ENCODE results near the gene STAT1. TPM values are rescaled to one million over a fixed set of nuclear protein-coding genes. Genes with fewer than 3 reads are reported as not detected.

STAT1 gene
- total and polyA plus RNA-seq, 10 of the 15 experiments (the other 5 are each of a cell fraction or from before 2014, with no cell fraction given), result 81.8 to 398 (median 307) TPM

DNA sequence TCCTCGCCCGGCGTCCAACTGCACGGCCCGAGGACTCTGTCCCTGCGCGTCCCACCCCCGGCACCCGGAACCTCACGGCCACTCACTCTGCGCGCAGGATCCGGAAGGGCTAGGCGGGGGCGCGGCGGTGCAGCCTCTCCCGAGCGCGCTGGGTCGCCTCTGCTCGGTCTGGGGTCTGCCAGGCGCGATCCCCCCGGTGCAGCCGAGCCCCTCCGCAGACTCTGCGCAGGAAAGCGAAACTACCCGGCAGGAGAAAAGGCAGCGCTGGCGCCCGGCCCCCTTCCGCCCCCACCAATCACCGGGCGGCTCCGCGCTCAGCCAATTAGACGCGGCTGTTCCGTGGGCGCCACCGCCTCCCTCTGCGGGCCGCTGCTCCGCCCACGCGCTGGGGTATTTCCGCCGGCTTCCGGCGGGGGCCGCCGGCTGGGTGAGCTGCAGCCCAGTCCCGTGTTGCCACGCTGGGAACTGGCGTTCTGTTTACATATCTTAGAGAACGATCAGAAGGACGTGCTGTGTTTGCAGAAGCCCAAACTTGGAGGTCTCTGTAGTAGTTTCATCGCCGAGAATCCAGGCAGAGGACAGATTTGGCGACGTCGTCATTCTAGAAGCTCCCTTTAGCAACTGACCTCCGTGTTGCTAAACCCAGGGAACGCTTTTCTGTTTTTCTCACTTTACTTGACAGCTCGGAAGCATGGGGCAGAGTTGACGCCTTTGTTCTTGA lies at the start of gene STAT1 (continued):
- TF ChIP-seq MXI1 (IDR thresholded peaks at IDR 0.05; ENCODE audit: low read depth, low read length) (peak; percentile 89), DPF2 (IDR thresholded peaks at IDR 0.05) (peak; percentile 89), HCFC1 (IDR thresholded peaks at IDR 0.05; ENCODE audit: low read length) (no peak), BACH1 (IDR thresholded peaks at IDR 0.05; ENCODE audit: borderline replicate concordance) (peak; percentile 92), RFX5 (IDR thresholded peaks at IDR 0.05; ENCODE audit: low read depth, low read length) (0 out of 2 replicates have a peak, but pooled peaks have one; percentile 23), YY1 (IDR thresholded peaks at IDR 0.05; ENCODE audit: low read depth, low read length) (peak; percentile 84), ATF7 (IDR thresholded peaks at IDR 0.05; ENCODE audit: low read depth) (peak; percentile 51), CBFB (IDR thresholded peaks at IDR 0.05; ENCODE audit: low read depth) (peak; percentile 89), NFIC (IDR thresholded peaks at IDR 0.05; ENCODE audit: low read depth, low read length) (peak; percentile 73; the same call in 1 of the 2 replicates), RELA (IDR thresholded peaks at IDR 0.05; ENCODE audit: borderline replicate concordance, partially characterized antibody) (peak; percentile 99), SIN3A (IDR thresholded peaks at IDR 0.05; ENCODE audit: low read depth, low read length) (peak; percentile 94), JUND (IDR thresholded peaks at IDR 0.05; ENCODE audit: low read depth, low read length) (peak; percentile 91), CHD1 (IDR thresholded peaks at IDR 0.05; ENCODE audit: low read depth, low read length) (no peak), IKZF2 (IDR thresholded peaks at IDR 0.05) (peak; percentile 26 to 80; a peak in 3 of 4 replicates)
- TF ChIP-seq, protein P1, sequence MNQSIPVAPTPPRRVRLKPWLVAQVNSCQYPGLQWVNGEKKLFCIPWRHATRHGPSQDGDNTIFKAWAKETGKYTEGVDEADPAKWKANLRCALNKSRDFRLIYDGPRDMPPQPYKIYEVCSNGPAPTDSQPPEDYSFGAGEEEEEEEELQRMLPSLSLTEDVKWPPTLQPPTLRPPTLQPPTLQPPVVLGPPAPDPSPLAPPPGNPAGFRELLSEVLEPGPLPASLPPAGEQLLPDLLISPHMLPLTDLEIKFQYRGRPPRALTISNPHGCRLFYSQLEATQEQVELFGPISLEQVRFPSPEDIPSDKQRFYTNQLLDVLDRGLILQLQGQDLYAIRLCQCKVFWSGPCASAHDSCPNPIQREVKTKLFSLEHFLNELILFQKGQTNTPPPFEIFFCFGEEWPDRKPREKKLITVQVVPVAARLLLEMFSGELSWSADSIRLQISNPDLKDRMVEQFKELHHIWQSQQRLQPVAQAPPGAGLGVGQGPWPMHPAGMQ (IDR thresholded peaks at IDR 0.05; ENCODE audit: borderline replicate concordance), result no peak
- TF ChIP-seq, protein P2, sequence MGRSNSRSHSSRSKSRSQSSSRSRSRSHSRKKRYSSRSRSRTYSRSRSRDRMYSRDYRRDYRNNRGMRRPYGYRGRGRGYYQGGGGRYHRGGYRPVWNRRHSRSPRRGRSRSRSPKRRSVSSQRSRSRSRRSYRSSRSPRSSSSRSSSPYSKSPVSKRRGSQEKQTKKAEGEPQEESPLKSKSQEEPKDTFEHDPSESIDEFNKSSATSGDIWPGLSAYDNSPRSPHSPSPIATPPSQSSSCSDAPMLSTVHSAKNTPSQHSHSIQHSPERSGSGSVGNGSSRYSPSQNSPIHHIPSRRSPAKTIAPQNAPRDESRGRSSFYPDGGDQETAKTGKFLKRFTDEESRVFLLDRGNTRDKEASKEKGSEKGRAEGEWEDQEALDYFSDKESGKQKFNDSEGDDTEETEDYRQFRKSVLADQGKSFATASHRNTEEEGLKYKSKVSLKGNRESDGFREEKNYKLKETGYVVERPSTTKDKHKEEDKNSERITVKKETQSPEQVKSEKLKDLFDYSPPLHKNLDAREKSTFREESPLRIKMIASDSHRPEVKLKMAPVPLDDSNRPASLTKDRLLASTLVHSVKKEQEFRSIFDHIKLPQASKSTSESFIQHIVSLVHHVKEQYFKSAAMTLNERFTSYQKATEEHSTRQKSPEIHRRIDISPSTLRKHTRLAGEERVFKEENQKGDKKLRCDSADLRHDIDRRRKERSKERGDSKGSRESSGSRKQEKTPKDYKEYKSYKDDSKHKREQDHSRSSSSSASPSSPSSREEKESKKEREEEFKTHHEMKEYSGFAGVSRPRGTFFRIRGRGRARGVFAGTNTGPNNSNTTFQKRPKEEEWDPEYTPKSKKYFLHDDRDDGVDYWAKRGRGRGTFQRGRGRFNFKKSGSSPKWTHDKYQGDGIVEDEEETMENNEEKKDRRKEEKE (IDR thresholded peaks at IDR 0.05), result no peak
- TF ChIP-seq, protein P3, sequence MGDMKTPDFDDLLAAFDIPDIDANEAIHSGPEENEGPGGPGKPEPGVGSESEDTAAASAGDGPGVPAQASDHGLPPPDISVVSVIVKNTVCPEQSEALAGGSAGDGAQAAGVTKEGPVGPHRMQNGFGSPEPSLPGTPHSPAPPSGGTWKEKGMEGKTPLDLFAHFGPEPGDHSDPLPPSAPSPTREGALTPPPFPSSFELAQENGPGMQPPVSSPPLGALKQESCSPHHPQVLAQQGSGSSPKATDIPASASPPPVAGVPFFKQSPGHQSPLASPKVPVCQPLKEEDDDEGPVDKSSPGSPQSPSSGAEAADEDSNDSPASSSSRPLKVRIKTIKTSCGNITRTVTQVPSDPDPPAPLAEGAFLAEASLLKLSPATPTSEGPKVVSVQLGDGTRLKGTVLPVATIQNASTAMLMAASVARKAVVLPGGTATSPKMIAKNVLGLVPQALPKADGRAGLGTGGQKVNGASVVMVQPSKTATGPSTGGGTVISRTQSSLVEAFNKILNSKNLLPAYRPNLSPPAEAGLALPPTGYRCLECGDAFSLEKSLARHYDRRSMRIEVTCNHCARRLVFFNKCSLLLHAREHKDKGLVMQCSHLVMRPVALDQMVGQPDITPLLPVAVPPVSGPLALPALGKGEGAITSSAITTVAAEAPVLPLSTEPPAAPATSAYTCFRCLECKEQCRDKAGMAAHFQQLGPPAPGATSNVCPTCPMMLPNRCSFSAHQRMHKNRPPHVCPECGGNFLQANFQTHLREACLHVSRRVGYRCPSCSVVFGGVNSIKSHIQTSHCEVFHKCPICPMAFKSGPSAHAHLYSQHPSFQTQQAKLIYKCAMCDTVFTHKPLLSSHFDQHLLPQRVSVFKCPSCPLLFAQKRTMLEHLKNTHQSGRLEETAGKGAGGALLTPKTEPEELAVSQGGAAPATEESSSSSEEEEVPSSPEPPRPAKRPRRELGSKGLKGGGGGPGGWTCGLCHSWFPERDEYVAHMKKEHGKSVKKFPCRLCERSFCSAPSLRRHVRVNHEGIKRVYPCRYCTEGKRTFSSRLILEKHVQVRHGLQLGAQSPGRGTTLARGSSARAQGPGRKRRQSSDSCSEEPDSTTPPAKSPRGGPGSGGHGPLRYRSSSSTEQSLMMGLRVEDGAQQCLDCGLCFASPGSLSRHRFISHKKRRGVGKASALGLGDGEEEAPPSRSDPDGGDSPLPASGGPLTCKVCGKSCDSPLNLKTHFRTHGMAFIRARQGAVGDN (IDR thresholded peaks at IDR 0.05), result peak; percentile 86
- TF ChIP-seq, protein P4, sequence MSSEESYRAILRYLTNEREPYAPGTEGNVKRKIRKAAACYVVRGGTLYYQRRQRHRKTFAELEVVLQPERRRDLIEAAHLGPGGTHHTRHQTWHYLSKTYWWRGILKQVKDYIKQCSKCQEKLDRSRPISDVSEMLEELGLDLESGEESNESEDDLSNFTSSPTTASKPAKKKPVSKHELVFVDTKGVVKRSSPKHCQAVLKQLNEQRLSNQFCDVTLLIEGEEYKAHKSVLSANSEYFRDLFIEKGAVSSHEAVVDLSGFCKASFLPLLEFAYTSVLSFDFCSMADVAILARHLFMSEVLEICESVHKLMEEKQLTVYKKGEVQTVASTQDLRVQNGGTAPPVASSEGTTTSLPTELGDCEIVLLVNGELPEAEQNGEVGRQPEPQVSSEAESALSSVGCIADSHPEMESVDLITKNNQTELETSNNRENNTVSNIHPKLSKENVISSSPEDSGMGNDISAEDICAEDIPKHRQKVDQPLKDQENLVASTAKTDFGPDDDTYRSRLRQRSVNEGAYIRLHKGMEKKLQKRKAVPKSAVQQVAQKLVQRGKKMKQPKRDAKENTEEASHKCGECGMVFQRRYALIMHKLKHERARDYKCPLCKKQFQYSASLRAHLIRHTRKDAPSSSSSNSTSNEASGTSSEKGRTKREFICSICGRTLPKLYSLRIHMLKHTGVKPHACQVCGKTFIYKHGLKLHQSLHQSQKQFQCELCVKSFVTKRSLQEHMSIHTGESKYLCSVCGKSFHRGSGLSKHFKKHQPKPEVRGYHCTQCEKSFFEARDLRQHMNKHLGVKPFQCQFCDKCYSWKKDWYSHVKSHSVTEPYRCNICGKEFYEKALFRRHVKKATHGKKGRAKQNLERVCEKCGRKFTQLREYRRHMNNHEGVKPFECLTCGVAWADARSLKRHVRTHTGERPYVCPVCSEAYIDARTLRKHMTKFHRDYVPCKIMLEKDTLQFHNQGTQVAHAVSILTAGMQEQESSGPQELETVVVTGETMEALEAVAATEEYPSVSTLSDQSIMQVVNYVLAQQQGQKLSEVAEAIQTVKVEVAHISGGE (CRISPR knock-in tag; IDR thresholded peaks at IDR 0.05), result no peak
- TF ChIP-seq, protein P5, sequence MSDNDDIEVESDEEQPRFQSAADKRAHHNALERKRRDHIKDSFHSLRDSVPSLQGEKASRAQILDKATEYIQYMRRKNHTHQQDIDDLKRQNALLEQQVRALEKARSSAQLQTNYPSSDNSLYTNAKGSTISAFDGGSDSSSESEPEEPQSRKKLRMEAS (IDR thresholded peaks at IDR 0.05; ENCODE audit: low read depth, low read length), result peak; percentile 93

Measured in GM12878 (cell line).